T-cell (primary cell): Measurements from ENCODE around the gene ZNF84. TPM values are rescaled to one million over a fixed set of nuclear protein-coding genes. Genes with fewer than 3 reads are reported as not detected.

Experiments
- ATAC-seq, 4 experiments: fragments of 200-7000 bp in 3 of 4; fragments of 150-1000 bp in 1 of 4; cut with Tn5 transposase; replicated peaks in 1 of 4; 1 replicate in 3 of 4; 2 replicates in 1 of 4; pipeline ENCODE4 v1.10.0; 2021; ENCODE audit warnings: moderate library complexity in 3 of 4, mild to moderate bottlenecking in 2 of 4, moderate number of reproducible peaks in 1 of 4
- CTCF ChIA-PET, 2 donors: fragments of 300-600 bp; sonication (Branson Sonifier 250); formaldehyde crosslinking; loops; one replicate each; lab custom pipeline; 2022; ENCODE audit warnings: antibody characterized with exemption in 2 of 2; lab: Charles Lee
- POLR2A ChIA-PET, 2 donors: fragments of 300-600 bp; sonication (Branson Sonifier 250); formaldehyde crosslinking; loops; one replicate each; lab custom pipeline; 2022; ENCODE audit warnings: antibody characterized with exemption in 2 of 2; lab: Charles Lee
- DNase-seq, 35 experiments: peaks; one replicate each; pipeline versions ENCODE4 v3.0.0 to v3.0.0-alpha.2; 2013 to 2023
- H3K27ac ChIP-seq: one replicate; pipeline ENCODE4 v1.5.1; 2013; ENCODE audit warnings: low read length
- H3K27me3 ChIP-seq, 2 experiments: replicated peaks in 1 of 2; 1 replicate in 1 of 2; 2 replicates in 1 of 2; pipeline versions ENCODE4 v1.6.1 to v1.7.0; 2013; ENCODE audit warnings: low read length in 1 of 2, mixed read lengths in 1 of 2; ENCODE audit not compliant: control insufficient read depth in 2 of 2, insufficient read depth in 2 of 2; ENCODE audit errors: extremely low read depth in 1 of 2
- H3K36me3 ChIP-seq, 2 donors: 1 replicate in 1 of 2; 2 replicates in 1 of 2; pipeline versions ENCODE4 v1.6.1 to v1.7.0; 2013; ENCODE audit warnings: low read length in 1 of 2; ENCODE audit not compliant: control insufficient read depth in 2 of 2, insufficient read depth in 1 of 2; ENCODE audit errors: extremely low read depth in 1 of 2
- H3K4me1 ChIP-seq, 2 experiments: 1 replicate in 1 of 2; 2 replicates in 1 of 2; pipeline versions ENCODE4 v1.6.1 to v1.7.0; 2013; ENCODE audit warnings: low read length in 2 of 2, mixed read lengths in 1 of 2; ENCODE audit not compliant: insufficient read depth in 2 of 2, control insufficient read depth in 1 of 2; ENCODE audit errors: extremely low read depth in 1 of 2
- H3K4me3 ChIP-seq, 2 donors: 1 replicate in 1 of 2; 2 replicates in 1 of 2; pipeline versions ENCODE4 v1.5.1 to v1.7.0; 2013; ENCODE audit warnings: mild to moderate bottlenecking in 2 of 2, low read length in 1 of 2, moderate library complexity in 1 of 2; ENCODE audit not compliant: control insufficient read depth in 1 of 2; ENCODE audit errors: extremely low read depth in 1 of 2
- H3K9me3 ChIP-seq: 2 replicates; pipeline ENCODE4 v1.7.0; 2013
- H3K27ac Mint-ChIP-seq, 2 donors: one replicate each; pipeline ENCODE4 v1.8.0; 2020 to 2021; ENCODE audit warnings: mild to moderate bottlenecking in 2 of 2, mixed read lengths in 2 of 2
- H3K27me3 Mint-ChIP-seq, 2 donors: one replicate each; pipeline ENCODE4 v1.8.0; 2021 to 2022; ENCODE audit warnings: mixed read lengths in 2 of 2
- H3K36me3 Mint-ChIP-seq: one replicate; pipeline ENCODE4 v1.8.0; 2021; ENCODE audit warnings: mixed read lengths
- H3K4me1 Mint-ChIP-seq, 3 donors: one replicate each; pipeline ENCODE4 v1.8.0; 2020 to 2022; ENCODE audit warnings: mixed read lengths in 3 of 3, mild to moderate bottlenecking in 1 of 3
- H3K4me3 Mint-ChIP-seq, 3 donors: one replicate each; pipeline ENCODE4 v1.8.0; 2020 to 2022; ENCODE audit warnings: mild to moderate bottlenecking in 3 of 3, mixed read lengths in 3 of 3, moderate library complexity in 3 of 3
- H3K9me3 Mint-ChIP-seq, 3 donors: one replicate each; pipeline ENCODE4 v1.8.0; 2020 to 2022; ENCODE audit warnings: mixed read lengths in 3 of 3
- whole genome bisulfite sequencing: methylation state at CpG from one replicate; pipeline ENCODE4 v1.1.5; 2013; ENCODE audit warnings: missing lambda C conversion rate; ENCODE audit not compliant: insufficient coverage; 5-methylcytosine and 5-hydroxymethylcytosine counted together
- total RNA-seq, 35 experiments: library from RNA in 6 of 35; stranded (reverse) in 6 of 35; fragments of 120-200 nt in 1 of 35; gene quantifications; one replicate each; pipeline versions ENCODE4 v1.2.1 to v1.2.4 and lab custom pipeline; 2013 to 2026

Gene ZNF84
- total RNA-seq (10 to 100 TPM; 26.6 to 38.9 (median 35.9) TPM), total RNA-seq (lab: John Stamatoyannopoulos, UW) (32.6 to 114 (median 65.1) reads per million in 29 experiments)
- 44.2 TPM for total RNA-seq (2013)

DNA sequence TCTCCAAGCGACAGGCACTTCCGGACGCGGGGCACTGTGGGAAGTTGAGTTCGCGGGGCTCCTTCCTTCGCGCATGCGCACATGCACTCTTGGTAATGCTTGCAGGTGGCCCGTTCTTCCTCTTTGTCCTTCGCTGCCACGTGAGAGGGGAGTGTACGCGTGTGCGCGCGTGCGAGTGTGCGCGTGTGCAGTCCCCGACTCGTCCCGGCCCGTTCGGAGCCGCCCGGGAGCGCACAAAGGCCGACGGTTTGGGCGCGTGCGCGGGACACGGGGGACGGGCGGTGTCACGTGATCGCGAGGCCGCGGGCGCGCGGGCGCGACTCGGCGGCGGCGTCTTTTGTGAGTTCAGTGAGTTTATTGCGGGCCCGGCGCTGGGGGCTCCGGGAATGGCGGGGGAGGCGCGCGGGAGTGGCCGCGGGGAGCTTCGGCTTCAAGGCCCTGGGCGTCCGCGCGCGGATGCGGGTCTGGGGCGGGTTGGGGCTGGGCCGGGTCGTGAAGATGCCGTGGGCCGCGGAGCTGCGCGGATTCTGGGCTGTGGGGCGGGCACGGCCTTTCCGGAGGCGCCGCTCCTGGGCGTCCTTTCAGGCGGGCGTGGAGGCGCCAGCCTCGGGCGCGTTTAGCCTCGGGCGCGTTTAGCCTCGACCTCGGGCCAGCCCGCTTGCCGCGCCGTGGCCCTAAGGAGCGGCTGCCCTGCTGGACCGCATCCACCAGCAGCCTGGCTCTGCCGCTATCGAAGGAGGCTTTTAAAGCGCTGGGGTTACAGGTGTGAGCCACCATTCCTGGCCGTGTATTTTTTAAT is at the start of gene ZNF84:
Gene ZNF84, plus strand, starts transcription at position 303 of the 799 bp plus-strand sequence. CDS start 3,959 bp downstream, outside the sequence.
- peaks cover 12 to 25% (median 22%) of the 10 kb centered on the region in 3 donors for H3K4me1 Mint-ChIP-seq
- under 1% methylated on average over 98 of the region's 103 CpGs for WGBS
- peak; percentile 90 to 99 (median 97) for DNase-seq
- Histone ChIP-seq H3K9me3 (peaks cover 23% of the 10 kb centered on the region), H3K27me3 (peaks cover 0 to 6% of the 10 kb centered on the region in 2 experiments), H3K36me3 (peaks cover 6 to 16% of the 10 kb centered on the region in 2 donors), H3K27ac (peak within 1 kb of the TSS; percentile 76), H3K4me3 (peak within 1 kb of the TSS; percentile 54 to 67), H3K4me1 (peaks cover 7% of the 10 kb centered on the region in 2 experiments)
- ATAC-seq = peak; percentile 92 to 96 (median 94)
- H3K4me3 Mint-ChIP-seq = peak within 1 kb of the TSS; percentile 92 to 96 (median 93)
- H3K9me3 Mint-ChIP-seq = peaks cover 17 to 42% (median 35%) of the 10 kb centered on the region in 3 donors
- ChIA-PET POLR2A (interaction anchor here in 1 of 2 donors (2.4 kb wide), 1 partner anchor 43 kb away, joined by 8 read pairs; no protein-coding TSS in a partner anchor), CTCF (interaction anchor here in 1 of 2 donors (0.6 to 0.7 kb wide), 2 partner anchors 12 to 92 kb away, joined by 3 to 5 read pairs; no protein-coding TSS in a partner anchor)
- peaks cover 3 to 8% of the 10 kb centered on the region in 2 donors for H3K27me3 Mint-ChIP-seq
- H3K27ac Mint-ChIP-seq = peak within 1 kb of the TSS; percentile 97 to 98
- peaks cover 43% of the 10 kb centered on the region for H3K36me3 Mint-ChIP-seq

- WGBS = 42% methylated on average over 1 of the region's 1 CpG
- ChIA-PET POLR2A (interaction anchor here in 1 of 2 donors (0.7 kb wide), 1 partner anchor 67 kb away, joined by 9 read pairs; no protein-coding TSS in a partner anchor), CTCF (no interaction called here)
- H3K27ac ChIP-seq = no peak overlapping the region
- H3K4me3 Mint-ChIP-seq = no peak overlapping the region
- peaks cover 18% of the 10 kb centered on the region for H3K9me3 ChIP-seq
- peaks cover 10 to 21% of the 10 kb centered on the region in 2 donors for H3K36me3 ChIP-seq
- no peaks in the 10 kb centered on the region for H3K27me3 ChIP-seq
- ATAC-seq = no peak
- H3K9me3 Mint-ChIP-seq = peaks cover 6 to 48% (median 35%) of the 10 kb centered on the region in 3 donors
- H3K4me3 ChIP-seq = no peak overlapping the region
- no peak for DNase-seq
- H3K4me1 Mint-ChIP-seq = peaks cover 4 to 13% (median 5%) of the 10 kb centered on the region in 3 donors
- H3K4me1 ChIP-seq = no peaks in the 10 kb centered on the region
- H3K27me3 Mint-ChIP-seq = no peaks in the 10 kb centered on the region
- no peak overlapping the region for H3K27ac Mint-ChIP-seq
- H3K36me3 Mint-ChIP-seq = peaks cover 79% of the 10 kb centered on the region
Measured at GRCh38 chr12:132998741-132999140, 38.6 kb upstream of the ZNF84 start.

DNA sequence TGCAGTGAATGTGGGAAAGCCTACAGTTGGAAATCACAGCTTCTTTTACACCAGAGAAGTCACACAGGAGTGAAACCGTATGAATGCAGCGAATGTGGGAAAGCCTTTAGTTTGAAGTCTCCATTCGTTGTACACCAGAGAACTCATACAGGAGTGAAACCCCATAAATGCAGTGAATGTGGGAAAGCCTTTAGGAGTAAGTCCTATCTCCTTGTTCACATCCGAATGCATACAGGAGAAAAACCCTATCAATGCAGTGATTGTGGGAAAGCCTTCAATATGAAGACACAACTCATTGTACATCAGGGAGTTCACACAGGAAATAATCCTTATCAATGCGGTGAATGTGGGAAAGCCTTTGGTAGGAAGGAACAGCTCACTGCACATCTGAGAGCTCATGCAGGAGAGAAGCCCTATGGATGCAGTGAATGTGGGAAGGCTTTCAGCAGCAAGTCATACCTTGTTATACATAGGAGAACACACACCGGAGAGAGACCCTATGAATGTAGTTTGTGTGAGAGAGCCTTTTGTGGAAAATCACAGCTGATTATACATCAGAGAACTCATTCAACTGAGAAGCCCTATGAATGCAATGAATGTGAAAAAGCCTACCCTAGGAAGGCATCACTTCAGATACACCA is 26.5 kb upstream of the ZNF84 start:
- peaks cover 65% of the 10 kb centered on the region for H3K9me3 ChIP-seq
- H3K4me3 Mint-ChIP-seq = no peak overlapping the region
- H3K27ac Mint-ChIP-seq = no peak overlapping the region
- H3K36me3 Mint-ChIP-seq = peaks cover 89% of the 10 kb centered on the region
- H3K4me1 ChIP-seq = no peaks in the 10 kb centered on the region
- H3K27ac ChIP-seq = no peak overlapping the region
- ATAC-seq = no peak
- H3K4me3 ChIP-seq = peak overlapping the region in 1 of 2 donors; percentile 38
- H3K36me3 ChIP-seq = peaks cover 39 to 78% of the 10 kb centered on the region in 2 donors
- 100% methylated on average over 2 of the region's 6 CpGs for WGBS
- peaks cover 16 to 45% (median 42%) of the 10 kb centered on the region in 3 donors for H3K9me3 Mint-ChIP-seq
- no peaks in the 10 kb centered on the region for H3K27me3 Mint-ChIP-seq
- no peak for DNase-seq
- POLR2A ChIA-PET = interaction anchor here in 1 of 2 donors (0.7 kb wide), 1 partner anchor 48 kb away, joined by 3 read pairs; no protein-coding TSS in a partner anchor
- no peaks in the 10 kb centered on the region for H3K4me1 Mint-ChIP-seq
- no peaks in the 10 kb centered on the region for H3K27me3 ChIP-seq
- CTCF ChIA-PET = no interaction called here

- H3K36me3 Mint-ChIP-seq = peaks cover 22% of the 10 kb centered on the region
- peaks cover 23 to 60% (median 59%) of the 10 kb centered on the region in 3 donors for H3K9me3 Mint-ChIP-seq
- DNase-seq (no peak), ATAC-seq (no peak)
- peaks cover 7% of the 10 kb centered on the region for H3K9me3 ChIP-seq
- CTCF ChIA-PET = no interaction called here
- WGBS = no CpG with 5 or more reads among the region's 2 CpGs
- POLR2A ChIA-PET = no interaction called here
- no peak overlapping the region for H3K27ac ChIP-seq
- no peaks in the 10 kb centered on the region for H3K4me1 ChIP-seq
- no peaks in the 10 kb centered on the region for H3K27me3 Mint-ChIP-seq
- no peak overlapping the region for H3K4me3 ChIP-seq
- no peaks in the 10 kb centered on the region for H3K4me1 Mint-ChIP-seq
- H3K4me3 Mint-ChIP-seq = no peak overlapping the region
- H3K27ac Mint-ChIP-seq = no peak overlapping the region
- H3K36me3 ChIP-seq = no peaks in the 10 kb centered on the region
- no peaks in the 10 kb centered on the region for H3K27me3 ChIP-seq
Measured at GRCh38 chr12:133023566-133023965, 13.7 kb upstream of the ZNF84 start.

DNA sequence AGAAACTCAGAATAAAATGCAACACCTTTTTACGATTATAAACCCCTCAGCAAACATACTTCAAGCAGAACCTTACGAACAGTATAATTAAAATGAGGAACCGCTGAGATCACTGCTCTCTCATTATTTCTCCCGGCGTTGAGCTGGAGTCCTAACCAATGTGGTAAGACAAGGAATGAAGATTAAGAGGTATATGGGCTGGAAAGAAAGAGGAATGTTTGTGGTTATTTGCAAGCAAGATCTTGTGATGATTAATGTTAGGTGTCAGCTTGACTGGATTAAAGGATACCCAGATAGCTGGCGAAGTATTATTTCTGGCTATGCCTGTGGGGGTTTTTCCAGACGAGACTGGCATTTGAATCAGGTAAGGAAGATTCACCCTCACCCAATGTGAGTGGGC is 10.3 kb upstream of the ZNF84 start:
- no peaks in the 10 kb centered on the region for H3K36me3 ChIP-seq
- WGBS = 100% methylated on average over 2 of the region's 7 CpGs
- no peaks in the 10 kb centered on the region for H3K4me1 Mint-ChIP-seq
- H3K36me3 Mint-ChIP-seq = peaks cover 6% of the 10 kb centered on the region
- no peaks in the 10 kb centered on the region for H3K27me3 Mint-ChIP-seq
- POLR2A ChIA-PET = no interaction called here
- H3K27ac ChIP-seq = no peak overlapping the region
- no peak overlapping the region for H3K4me3 ChIP-seq
- ATAC-seq = no peak
- H3K4me1 ChIP-seq = no peaks in the 10 kb centered on the region
- DNase-seq = no peak
- H3K9me3 ChIP-seq = peaks cover 7% of the 10 kb centered on the region
- H3K27ac Mint-ChIP-seq = no peak overlapping the region
- peaks cover 13 to 47% (median 45%) of the 10 kb centered on the region in 3 donors for H3K9me3 Mint-ChIP-seq
- H3K4me3 Mint-ChIP-seq = no peak overlapping the region
- CTCF ChIA-PET = no interaction called here
- H3K27me3 ChIP-seq = no peaks in the 10 kb centered on the region
